Adrenal gland (tissue), 12 donors: ENCODE results near the gene ZNF226. TPM values are rescaled to one million over a fixed set of nuclear protein-coding genes. Genes with fewer than 3 reads are reported as not detected.
"Not testable (repeated sequence)": the region's sequence is repeated elsewhere in the genome, so short reads cannot be mapped to it uniquely, and the experiment has no call there.

Experiments
- DNase-seq, 7 donors: peaks; one replicate each; pipeline ENCODE4 v3.0.0-alpha.2; 2019 to 2020
- H3K27ac ChIP-seq, 5 donors: fragments of 200-600 bp; sonication (generic) in 4 of 5; 1 replicate in 3 of 5; 2 replicates in 2 of 5; pipeline versions ENCODE4 v1.5.1 to v1.8.0; 2016 to 2020; ENCODE audit warnings: mild to moderate bottlenecking in 1 of 5
- H3K27me3 ChIP-seq: fragments of 200-600 bp; 2 replicates; pipeline ENCODE4 v1.8.0; 2021
- H3K36me3 ChIP-seq, 2 donors: fragments of 200-600 bp; replicated peaks in 1 of 2; 1 replicate in 1 of 2; 2 replicates in 1 of 2; pipeline versions ENCODE4 v1.5.1 to v1.8.0; 2018 to 2022
- H3K4me1 ChIP-seq, 2 donors: fragments of 200-600 bp; replicated peaks in 1 of 2; 1 replicate in 1 of 2; 2 replicates in 1 of 2; pipeline versions ENCODE4 v1.5.1 to v1.8.0; 2018 to 2021
- H3K4me3 ChIP-seq, 4 donors: fragments of 200-600 bp; sonication (generic) in 3 of 4; one replicate each; pipeline ENCODE4 v1.5.1; 2016 to 2018
- H3K9me3 ChIP-seq, 3 donors: fragments of 200-600 bp; sonication (generic) in 1 of 3; replicated peaks in 1 of 3; 1 replicate in 2 of 3; 2 replicates in 1 of 3; pipeline versions ENCODE4 v1.5.1 to v1.8.0; 2016 to 2021
- POLR2A ChIP-seq, 2 donors: fragments of 450-650 bp; IDR thresholded peaks; one replicate each; pipeline ENCODE4 v1.6.1; 2017; ENCODE audit warnings: antibody characterized with exemption in 2 of 2, mild to moderate bottlenecking in 2 of 2, moderate library complexity in 1 of 2
- WGBS, 4 donors: extraction: QIAGEN DNeasy Blood & Tissue Kit in 2 of 4; methylation state at CpG; one replicate each; pipeline versions ENCODE4 v1.1.5 to v1.1.7; 2013 to 2017; 5-methylcytosine and 5-hydroxymethylcytosine counted together
- intact Hi-C, 2 donors: fragments of 100-400 bp; cut with DNase I; formaldehyde crosslinking; loops; one replicate each; pipeline versions ENCODE4 v1.14.1 to v1.15.0; 2022 to 2023
- polyA plus RNA-seq, 3 donors: library from polyadenylated mRNA; stranded (reverse); fragments of 200-250 nt in 2 of 3; fragments of 350-450 nt in 1 of 3; fragmentation: Illumina TruSeq in 1 of 3; extraction: RNeasy Lipid Tissue Mini Kit (QIAGEN cat#74804) in 1 of 3; gene quantifications; one replicate each; pipeline ENCODE4 v1.2.3, GENCODE V29; 2013 to 2014
- total RNA-seq, 9 donors: library from RNA; depleted of rRNA in 4 of 9; stranded (reverse); fragments of >200 nt in 4 of 9; fragments of 120-200 nt in 1 of 9; fragmentation: NEBNext Ultra II Directional in 1 of 9; extraction: Animal tissue kit (Norgen Biotek cat#: 25700) in 1 of 9; gene quantifications; one replicate each; pipeline versions ENCODE4 v1.1.0 to v1.2.4, GENCODE V29; 2013 to 2023
- TF ChIP-seq, protein P1 (sequence below), 6 experiments: fragments of 450-650 bp in 4 of 6; fragments of 200-600 bp in 2 of 6; sonication (generic) in 1 of 6; IDR thresholded peaks; 1 replicate in 5 of 6; 2 replicates in 1 of 6; pipeline versions ENCODE4 v1.5.1 to v1.8.0; 2016 to 2021; ENCODE audit warnings: antibody characterized with exemption in 6 of 6, mild to moderate bottlenecking in 2 of 6, moderate library complexity in 1 of 6
- donor health status: healthy with polysubstance abuse.
- donor health status: Bipolar disorder and iron deficiency.
- donor health status: DM: yes; HTN: yes; CAD: no.
- donor health status: DM: no; HTN: no; CAD: no.
- donor health status: DM: no; HTN: no; CAD: no.
- donor health status: DM: yes; HTN: yes; CAD: no.

ZNF226 gene
- total and polyA plus RNA-seq, 12 donors: 18.9 to 97.7 (median 46.8) TPM

DNA sequence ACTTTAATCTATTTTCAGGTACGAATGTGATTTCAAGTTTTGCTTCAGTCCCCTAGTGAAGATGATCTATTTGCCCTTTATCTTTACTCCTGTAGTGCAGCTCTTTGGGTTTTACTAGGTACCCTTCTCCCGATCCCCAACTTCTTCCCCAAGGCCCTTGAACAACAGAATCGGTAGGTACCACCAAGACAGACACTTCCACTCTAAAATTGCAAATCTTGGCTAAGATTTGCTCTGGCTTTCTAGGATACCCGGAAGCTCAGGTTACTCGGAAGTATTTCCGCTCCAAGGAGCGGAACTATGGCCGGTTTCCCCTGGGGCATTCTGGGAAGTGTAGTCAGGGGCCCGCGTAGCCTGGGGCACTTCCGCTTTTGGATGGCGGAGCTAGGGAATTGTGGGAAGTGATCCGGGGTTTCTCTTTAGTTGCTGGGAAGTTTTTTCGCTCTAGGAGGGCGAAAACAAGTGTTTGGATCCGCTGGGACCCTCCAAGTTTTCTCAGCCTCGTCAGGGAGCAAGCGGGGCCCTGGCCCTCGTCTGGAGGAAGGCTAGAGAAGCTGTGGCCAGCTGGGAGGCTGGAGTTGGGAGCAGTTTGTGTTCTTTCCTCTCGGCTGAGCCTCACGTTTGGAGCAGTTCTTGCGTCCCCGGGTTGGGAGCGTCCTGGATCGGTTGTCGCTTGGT, 42.4 kb downstream of the ZNF226 start:
- WGBS, 4 donors: 4 to 5% (median 4%) methylated on average over 22 to 26 of the region's 26 CpGs
- Histone ChIP-seq H3K36me3 (no peaks in the 10 kb centered on the region), H3K4me3 (peak overlapping the region; percentile 25 to 96 (median 84)), H3K27me3 (no peaks in the 10 kb centered on the region), H3K4me1 (peaks cover 0 to 8% of the 10 kb centered on the region in 2 donors), H3K27ac (peak overlapping the region; percentile 45 to 92 (median 86)), H3K9me3 (no peaks in the 10 kb centered on the region)
- peak in 1 of 2 donors; percentile 15 for TF ChIP-seq POLR2A (IDR thresholded peaks at IDR 0.05)
- TF ChIP-seq, protein P1, sequence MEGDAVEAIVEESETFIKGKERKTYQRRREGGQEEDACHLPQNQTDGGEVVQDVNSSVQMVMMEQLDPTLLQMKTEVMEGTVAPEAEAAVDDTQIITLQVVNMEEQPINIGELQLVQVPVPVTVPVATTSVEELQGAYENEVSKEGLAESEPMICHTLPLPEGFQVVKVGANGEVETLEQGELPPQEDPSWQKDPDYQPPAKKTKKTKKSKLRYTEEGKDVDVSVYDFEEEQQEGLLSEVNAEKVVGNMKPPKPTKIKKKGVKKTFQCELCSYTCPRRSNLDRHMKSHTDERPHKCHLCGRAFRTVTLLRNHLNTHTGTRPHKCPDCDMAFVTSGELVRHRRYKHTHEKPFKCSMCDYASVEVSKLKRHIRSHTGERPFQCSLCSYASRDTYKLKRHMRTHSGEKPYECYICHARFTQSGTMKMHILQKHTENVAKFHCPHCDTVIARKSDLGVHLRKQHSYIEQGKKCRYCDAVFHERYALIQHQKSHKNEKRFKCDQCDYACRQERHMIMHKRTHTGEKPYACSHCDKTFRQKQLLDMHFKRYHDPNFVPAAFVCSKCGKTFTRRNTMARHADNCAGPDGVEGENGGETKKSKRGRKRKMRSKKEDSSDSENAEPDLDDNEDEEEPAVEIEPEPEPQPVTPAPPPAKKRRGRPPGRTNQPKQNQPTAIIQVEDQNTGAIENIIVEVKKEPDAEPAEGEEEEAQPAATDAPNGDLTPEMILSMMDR (IDR thresholded peaks at IDR 0.05): no peak
- DNase-seq: peak; percentile 88 to 96 (median 90)
- intact Hi-C loops: no loop called here

DNA sequence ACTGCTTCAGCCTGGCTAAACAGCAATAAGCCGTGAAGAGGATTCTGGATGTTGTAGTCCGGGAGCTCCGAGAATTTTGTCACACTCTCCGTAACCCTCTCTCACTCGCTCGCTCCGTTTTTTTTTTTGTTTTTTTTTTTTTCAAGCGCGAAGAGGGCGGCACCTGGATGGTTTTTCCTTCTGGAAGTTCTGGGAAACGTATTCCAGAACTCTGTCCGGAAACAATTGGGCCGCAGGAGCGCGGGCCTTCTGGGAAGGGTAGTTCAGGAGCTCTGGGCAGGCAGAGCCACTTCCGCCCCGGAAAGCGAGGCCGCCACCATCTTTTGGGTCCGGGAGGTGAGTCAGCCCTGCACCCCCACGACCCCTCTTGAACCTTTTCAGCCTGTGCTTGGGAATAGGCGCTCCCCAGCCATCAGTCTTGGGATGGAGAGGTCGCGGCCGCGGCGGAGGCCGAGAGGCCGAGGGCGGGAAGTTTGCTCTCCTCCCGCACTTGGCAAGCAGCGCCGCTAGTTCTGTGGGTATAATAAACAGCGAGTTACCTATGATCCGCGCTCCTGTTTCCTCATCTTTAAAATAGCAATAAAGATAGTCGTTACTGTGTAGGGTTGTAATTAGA, 47.5 kb downstream of the ZNF226 start, which contains the start of gene ZNF227:
ZNF227 (plus strand) TSS at position 283 of the 616 bp plus-strand sequence. CDS start 5,261 bp downstream, outside the sequence.
- Histone ChIP-seq H3K4me3 (peak within 1 kb of the TSS; percentile 62 to 90 (median 73)), H3K27me3 (no peaks in the 10 kb centered on the region), H3K27ac (peak within 1 kb of the TSS; percentile 56 to 92 (median 80)), H3K4me1 (peaks cover 0 to 17% of the 10 kb centered on the region in 2 donors), H3K9me3 (no peaks in the 10 kb centered on the region), H3K36me3 (peaks cover 0 to 4% of the 10 kb centered on the region in 2 donors)
- peak; percentile 91 to 98 (median 95) for DNase-seq
- TF ChIP-seq POLR2A (IDR thresholded peaks at IDR 0.05): peak; percentile 15 to 36
- TF ChIP-seq, protein P1 (IDR thresholded peaks at IDR 0.05): peak in 1 of 6 experiments; percentile 7
- intact Hi-C loops: no loop called here
- 0 to 2% (median 0%) methylated on average over 22 to 37 of the region's 37 CpGs for WGBS, 4 donors

DNA sequence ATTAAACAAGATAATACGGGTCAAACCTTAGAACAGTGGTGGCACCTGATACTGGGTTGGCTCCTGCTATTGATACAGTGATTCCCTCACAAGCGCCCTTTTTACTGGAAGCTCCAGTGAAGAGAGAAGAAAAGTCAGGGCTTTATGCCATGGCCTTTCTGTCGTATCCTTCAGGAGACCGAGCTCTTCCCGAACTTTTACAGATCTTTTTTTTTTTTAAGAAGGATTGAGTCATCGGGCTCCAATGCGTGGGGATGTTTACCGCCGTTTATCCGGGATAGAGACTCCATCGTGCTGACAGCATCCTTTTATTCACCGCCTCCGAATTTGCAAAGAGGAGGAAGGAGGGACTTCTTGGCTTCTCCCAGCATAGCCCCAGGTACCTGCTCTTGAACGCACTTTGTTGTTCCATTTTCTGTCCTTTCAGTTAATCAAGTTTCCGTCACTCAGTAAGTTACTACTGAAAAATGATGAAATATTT, 48.0 kb downstream of the ZNF226 start:
- DNase-seq: peak in 5 of 7 donors; percentile 16 to 21 (median 17)
- peak overlapping the region in 3 of 4 donors; percentile 62 to 90 (median 77) for H3K4me3 ChIP-seq
- TF ChIP-seq, protein P1 (IDR thresholded peaks at IDR 0.05): no peak
- TF ChIP-seq POLR2A (IDR thresholded peaks at IDR 0.05): no peak
- intact Hi-C loops: no loop called here
- WGBS, 4 donors: 2 to 3% (median 3%) methylated on average over 15 of the region's 15 CpGs
- peak overlapping the region; percentile 56 to 92 (median 80) for H3K27ac ChIP-seq
- no peaks in the 10 kb centered on the region for H3K27me3 ChIP-seq
- H3K4me1 ChIP-seq: peaks cover 0 to 15% of the 10 kb centered on the region in 2 donors
- no peaks in the 10 kb centered on the region for H3K9me3 ChIP-seq
- H3K36me3 ChIP-seq: peaks cover 0 to 10% of the 10 kb centered on the region in 2 donors

DNA sequence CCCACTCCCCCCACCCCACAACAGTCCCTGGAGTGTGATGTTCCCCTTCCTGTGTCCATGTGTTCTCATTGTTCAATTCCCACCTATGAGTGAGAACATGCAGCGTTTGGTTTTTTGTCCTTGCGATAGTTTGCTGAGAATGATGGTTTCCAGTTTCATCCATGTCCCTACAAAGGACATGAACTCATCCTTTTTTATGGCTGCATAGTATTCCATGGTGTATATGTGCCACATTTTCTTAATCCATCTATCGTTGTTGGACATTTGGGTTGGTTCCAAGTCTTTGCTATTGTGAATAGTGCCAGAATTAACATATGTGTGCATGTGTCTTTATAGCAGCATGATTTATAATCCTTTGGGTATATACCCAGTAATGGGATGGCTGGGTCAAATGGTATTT, 55.0 kb downstream of the ZNF226 start:
- peaks cover 0 to 26% of the 10 kb centered on the region in 2 donors for H3K36me3 ChIP-seq
- intact Hi-C loops: not testable (repeated sequence)

DNA sequence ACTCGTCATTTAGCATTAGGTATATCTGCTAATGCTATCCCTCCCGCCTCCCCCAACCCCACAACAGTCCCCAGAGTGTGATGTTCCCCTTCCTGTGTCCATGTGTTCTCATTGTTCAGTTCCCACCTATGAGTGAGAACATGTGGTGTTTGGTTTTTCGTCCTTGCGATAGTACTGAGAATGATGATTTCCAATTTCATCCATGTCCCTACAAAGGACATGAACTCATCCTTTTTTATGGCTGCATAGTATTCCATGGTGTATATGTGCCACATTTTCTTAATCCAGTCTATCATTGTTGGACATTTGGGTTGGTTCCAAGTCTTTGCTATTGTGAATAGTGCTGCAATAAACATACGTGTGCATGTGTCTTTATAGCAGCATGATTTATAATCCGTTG, 55.9 kb downstream of the ZNF226 start:
- peaks cover 0 to 26% of the 10 kb centered on the region in 2 donors for H3K36me3 ChIP-seq
- H3K4me1 ChIP-seq: not testable (repeated sequence)

More for the DNA sequence above, 55.0 kb downstream of the ZNF226 start:
- DNase-seq, H3K4me3 ChIP-seq, H3K27me3 ChIP-seq, H3K9me3 ChIP-seq, H3K4me1 ChIP-seq, H3K27ac ChIP-seq: not testable (repeated sequence)
- 93 to 100% (median 94%) methylated on average over 2 to 3 of the region's 3 CpGs for WGBS, 4 donors

DNA sequence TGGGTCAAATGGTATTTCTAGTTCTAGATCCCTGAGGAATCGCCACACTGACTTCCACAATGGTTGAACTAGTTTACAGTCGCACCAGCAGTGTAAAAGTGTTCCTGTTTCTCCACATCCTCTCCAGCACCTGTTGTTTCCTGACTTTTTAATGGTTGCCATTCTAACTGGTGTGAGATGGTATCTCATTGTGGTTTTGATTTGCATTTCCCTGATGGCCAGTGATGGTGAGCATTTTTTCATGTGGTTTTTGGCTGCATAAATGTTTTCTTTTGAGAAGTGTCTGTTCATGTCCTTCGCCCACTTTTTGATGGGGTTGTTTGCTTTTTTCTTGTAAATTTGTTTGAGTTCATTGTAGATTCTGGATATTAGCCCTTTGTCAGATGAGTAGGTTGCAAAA, 56.4 kb downstream of the ZNF226 start:
- H3K36me3 ChIP-seq: peaks cover 0 to 26% of the 10 kb centered on the region in 2 donors
- H3K27ac ChIP-seq, H3K4me1 ChIP-seq, DNase-seq, H3K27me3 ChIP-seq, H3K9me3 ChIP-seq, intact Hi-C loops, H3K4me3 ChIP-seq: not testable (repeated sequence)
- WGBS, 4 donors: 93 to 100% (median 98%) methylated on average over 1 to 3 of the region's 3 CpGs

More for the DNA sequence above, 55.9 kb downstream of the ZNF226 start:
- H3K27ac ChIP-seq, intact Hi-C loops, H3K27me3 ChIP-seq, DNase-seq, H3K9me3 ChIP-seq, H3K4me3 ChIP-seq: not testable (repeated sequence)
- WGBS, 4 donors: 91 to 98% (median 94%) methylated on average over 6 of the region's 6 CpGs
